ENCODE results near the gene USP1.

USP1 gene

GRCh38 chr1:62436466-62437272 is at the start of gene USP1:
USP1 (plus strand) TSS chr1:62437049; CDS start chr1:62439868, 2,819 bp downstream.
- peak; percentile 98 to 99 for DNase-seq

GRCh38 chr1:62389531-62389930 is 47.3 kb upstream of the USP1 start:
- DNase-seq, result no peak

GRCh38 chr1:62390071-62390470 is 46.8 kb upstream of the USP1 start:
- DNase-seq, result no peak

- peak; percentile 6 to 19 for DNase-seq
These were observed 45.4 kb upstream of the USP1 start for GRCh38 chr1:62391369-62391971.

- DNase-seq, result no peak
These were observed 43.9 kb upstream of the USP1 start for GRCh38 chr1:62392951-62393350.

GRCh38 chr1:62394646-62395045 is 42.2 kb upstream of the USP1 start:
- no peak for DNase-seq

GRCh38 chr1:62395291-62395690 is 41.6 kb upstream of the USP1 start:
- no peak for DNase-seq

- DNase-seq, result no peak
These were observed 40.0 kb upstream of the USP1 start for GRCh38 chr1:62396871-62397270.

- no peak for DNase-seq
These were observed 39.5 kb upstream of the USP1 start for GRCh38 chr1:62397301-62397700.

GRCh38 chr1:62398377-62398776 is 38.5 kb upstream of the USP1 start:
- no peak for DNase-seq

- no peak for DNase-seq
These were observed 35.7 kb upstream of the USP1 start for GRCh38 chr1:62401034-62401760.

GRCh38 chr1:62405247-62405646 is 31.6 kb upstream of the USP1 start:
- DNase-seq, result no peak

- DNase-seq, result no peak
These were observed 30.3 kb upstream of the USP1 start for GRCh38 chr1:62406576-62406975.

- peak; percentile 14 to 61 for DNase-seq
These were observed 29.3 kb upstream of the USP1 start for GRCh38 chr1:62407398-62408009.

- DNase-seq, result no peak
These were observed 21.2 kb upstream of the USP1 start for GRCh38 chr1:62415687-62416086.

GRCh38 chr1:62417351-62417999 is 19.4 kb upstream of the USP1 start:
- DNase-seq, result no peak

- DNase-seq, result no peak
These were observed 16.6 kb upstream of the USP1 start for GRCh38 chr1:62420214-62420613.

- no peak for DNase-seq
These were observed 13.1 kb upstream of the USP1 start for GRCh38 chr1:62423580-62424242.

GRCh38 chr1:62424411-62424810 is 12.4 kb upstream of the USP1 start:
- DNase-seq, result no peak

GRCh38 chr1:62425041-62425440 is 11.8 kb upstream of the USP1 start:
- no peak for DNase-seq

- DNase-seq, result no peak
These were observed 10.6 kb upstream of the USP1 start for GRCh38 chr1:62426237-62426636.

- DNase-seq, result no peak
These were observed 10.1 kb upstream of the USP1 start for GRCh38 chr1:62426794-62427193.

Data from AML-193 (cell line).